AG10803 (cell line): ENCODE measurements around the gene RNF166.

Source experiments
- DNase-seq: peaks from one replicate; pipeline ENCODE4 v3.0.0; 2010; ENCODE audit warnings: low read depth
- H3K4me3 ChIP-seq: 2 replicates; pipeline ENCODE4 v1.5.1; 2011; ENCODE audit warnings: mild to moderate bottlenecking, low read length, control low read depth
- TF ChIP-seq, protein P1 (sequence below): conservative IDR thresholded peaks from 2 replicates; pipeline ENCODE4 v1.5.1; 2011; ENCODE audit warnings: mild to moderate bottlenecking, low read length, control low read depth, inconsistent platforms

RNF166 gene

DNA sequence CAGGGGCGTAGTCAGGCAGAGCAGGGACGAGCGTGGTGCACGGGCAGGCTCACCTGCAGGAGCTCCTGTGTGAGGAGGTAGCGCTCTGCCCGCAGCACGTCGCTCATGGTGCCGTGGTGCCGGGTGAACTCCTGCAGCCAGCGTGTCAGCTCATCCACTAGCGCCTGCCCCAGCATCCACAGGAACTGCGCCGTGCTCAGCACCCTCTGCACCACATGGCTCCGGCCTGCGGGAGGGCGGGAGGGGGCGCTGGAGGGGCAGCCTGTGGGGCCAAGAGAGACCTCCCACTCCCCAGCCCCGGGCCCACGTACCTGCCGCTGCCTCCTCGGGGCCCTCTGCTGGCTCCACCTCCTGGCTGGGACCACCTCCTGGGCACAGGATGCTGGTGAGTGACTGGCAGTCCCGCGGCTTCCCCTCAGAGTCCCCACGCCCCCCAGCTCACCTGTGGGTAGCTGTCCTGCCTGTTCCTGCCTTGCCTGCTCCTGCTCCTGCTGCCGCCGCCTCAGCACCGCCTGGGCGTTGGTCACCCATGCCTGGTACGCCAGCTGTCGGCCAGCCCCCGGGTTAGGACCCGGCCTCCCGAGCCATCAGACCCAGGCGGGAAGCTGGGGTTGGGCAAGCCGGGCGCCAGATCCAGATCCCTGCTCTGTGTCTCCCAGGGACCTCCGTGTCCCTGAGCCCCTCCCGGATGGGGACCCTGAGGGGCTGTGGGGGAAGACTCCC lies 16.7 kb upstream of the RNF166 start:
- H3K4me3 ChIP-seq: no peak overlapping the region
- DNase-seq: no peak
- TF ChIP-seq, protein P1, sequence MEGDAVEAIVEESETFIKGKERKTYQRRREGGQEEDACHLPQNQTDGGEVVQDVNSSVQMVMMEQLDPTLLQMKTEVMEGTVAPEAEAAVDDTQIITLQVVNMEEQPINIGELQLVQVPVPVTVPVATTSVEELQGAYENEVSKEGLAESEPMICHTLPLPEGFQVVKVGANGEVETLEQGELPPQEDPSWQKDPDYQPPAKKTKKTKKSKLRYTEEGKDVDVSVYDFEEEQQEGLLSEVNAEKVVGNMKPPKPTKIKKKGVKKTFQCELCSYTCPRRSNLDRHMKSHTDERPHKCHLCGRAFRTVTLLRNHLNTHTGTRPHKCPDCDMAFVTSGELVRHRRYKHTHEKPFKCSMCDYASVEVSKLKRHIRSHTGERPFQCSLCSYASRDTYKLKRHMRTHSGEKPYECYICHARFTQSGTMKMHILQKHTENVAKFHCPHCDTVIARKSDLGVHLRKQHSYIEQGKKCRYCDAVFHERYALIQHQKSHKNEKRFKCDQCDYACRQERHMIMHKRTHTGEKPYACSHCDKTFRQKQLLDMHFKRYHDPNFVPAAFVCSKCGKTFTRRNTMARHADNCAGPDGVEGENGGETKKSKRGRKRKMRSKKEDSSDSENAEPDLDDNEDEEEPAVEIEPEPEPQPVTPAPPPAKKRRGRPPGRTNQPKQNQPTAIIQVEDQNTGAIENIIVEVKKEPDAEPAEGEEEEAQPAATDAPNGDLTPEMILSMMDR: no peak

DNA sequence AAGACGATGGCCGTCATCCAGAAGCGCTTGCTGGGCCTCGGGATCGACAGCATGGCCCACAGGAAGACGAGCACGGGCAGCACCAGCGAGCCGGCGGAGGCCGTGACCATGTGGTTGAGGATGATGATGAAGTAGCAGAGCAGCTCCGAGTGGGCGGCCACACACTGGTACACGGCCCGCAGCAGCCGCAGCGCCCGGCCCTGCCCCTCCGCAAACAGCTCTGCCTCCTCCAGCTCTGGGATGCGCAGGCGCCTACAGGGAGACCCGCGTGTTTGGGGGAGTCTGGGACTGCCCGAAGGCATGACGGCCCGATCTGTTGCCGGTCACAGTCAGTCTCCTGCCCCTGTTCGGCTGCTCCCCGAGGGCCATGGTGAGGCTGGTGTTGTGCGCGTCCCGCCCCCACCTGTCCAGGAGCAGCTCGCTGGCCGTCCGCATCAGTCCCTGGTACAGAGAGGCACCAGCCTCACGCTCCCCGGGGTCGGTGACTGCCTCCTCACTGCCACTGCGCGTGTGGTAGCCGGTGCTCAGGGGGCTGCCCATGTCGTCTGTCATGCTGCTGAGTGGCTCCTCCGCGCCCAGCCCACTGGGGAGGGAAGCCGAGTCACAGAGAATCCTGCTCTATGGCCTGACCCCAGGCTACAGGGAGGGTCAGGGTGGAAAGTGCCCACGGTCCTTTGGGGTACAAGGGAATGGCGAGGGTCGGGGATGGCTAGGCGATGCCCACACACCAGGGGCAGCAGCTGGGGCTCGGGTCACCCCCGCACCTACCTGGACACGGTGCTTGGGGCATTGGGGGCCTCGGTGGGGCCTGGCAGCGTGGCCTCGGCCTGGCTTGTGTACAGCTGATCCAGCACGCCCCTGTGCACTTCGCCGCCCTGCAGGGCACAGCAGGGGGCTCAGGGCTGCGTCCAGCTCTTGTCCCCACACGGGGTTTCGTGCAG lies 15.9 kb upstream of the RNF166 start:
- H3K4me3 ChIP-seq: no peak overlapping the region
- TF ChIP-seq, protein P1: no peak
- no peak for DNase-seq

DNA sequence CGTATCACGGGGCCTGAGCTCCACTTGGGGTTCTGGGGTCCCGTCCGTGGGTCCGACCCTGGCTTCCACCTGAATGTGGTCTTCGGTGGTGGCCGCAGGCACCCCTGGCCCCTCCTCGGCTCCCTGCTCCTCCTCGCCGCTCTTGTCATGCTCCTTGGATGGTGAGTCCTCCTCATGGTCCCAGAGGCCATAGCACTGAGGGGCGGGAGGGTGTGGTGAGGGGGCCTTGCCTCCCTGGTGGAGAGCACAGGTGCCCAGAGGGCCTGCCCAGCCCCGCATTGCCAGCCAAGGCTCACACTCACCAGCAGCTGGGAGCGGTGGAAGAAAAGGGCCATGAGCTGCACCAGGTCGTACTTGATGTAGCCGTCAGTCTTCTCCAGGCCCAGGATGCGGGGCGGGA lies 15.0 kb upstream of the RNF166 start:
- TF ChIP-seq, protein P1: no peak
- no peak for DNase-seq
- no peak overlapping the region for H3K4me3 ChIP-seq

DNA sequence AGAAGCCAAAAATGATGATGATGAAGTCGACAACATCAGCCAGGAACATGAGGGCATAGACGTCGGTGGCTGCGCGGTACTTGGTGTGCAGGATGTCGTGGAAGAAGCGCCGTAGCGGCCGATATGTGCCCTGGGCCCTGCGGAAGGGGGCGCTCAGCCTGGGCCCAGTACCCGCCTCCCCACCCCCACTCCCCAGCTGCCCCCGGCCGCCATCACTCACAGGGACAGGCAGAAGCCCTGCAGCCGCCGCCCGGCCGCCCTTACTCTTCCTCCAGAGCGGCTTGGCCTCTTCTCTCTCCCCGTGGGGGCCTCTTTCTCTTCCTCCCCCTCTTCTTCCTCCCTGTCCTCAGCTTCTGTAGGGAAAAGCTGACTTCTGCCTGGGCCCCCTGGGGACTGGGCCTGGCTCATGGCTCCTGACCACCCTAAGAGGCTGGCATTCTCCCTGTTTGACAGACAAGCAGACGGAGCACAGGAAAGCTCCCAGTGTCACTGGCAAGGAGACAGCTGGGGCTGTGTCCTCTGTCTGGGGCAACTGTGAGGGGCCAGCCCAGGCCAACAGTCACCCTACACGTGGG lies 14.3 kb upstream of the RNF166 start:
- no peak for DNase-seq
- H3K4me3 ChIP-seq: no peak overlapping the region
- TF ChIP-seq, protein P1: no peak

DNA sequence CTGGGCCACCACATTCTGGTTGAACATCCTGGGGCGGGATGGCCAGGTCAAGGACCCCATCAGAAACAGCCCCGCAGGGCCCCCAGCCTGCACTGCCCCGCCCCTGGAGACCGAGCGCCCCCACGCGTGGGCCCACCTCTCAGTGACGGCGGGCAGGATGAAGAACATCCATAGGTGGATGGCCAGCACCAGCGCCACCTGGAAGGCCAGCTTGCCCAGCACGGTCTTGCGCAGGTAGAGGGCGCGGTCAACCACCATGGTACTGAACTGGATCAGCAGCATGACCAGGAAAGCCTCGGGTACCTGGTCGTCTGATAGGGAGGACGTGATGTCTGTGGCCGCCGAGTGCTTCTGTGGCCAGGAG lies 13.7 kb upstream of the RNF166 start:
- TF ChIP-seq, protein P1: no peak
- no peak for DNase-seq
- no peak overlapping the region for H3K4me3 ChIP-seq

DNA sequence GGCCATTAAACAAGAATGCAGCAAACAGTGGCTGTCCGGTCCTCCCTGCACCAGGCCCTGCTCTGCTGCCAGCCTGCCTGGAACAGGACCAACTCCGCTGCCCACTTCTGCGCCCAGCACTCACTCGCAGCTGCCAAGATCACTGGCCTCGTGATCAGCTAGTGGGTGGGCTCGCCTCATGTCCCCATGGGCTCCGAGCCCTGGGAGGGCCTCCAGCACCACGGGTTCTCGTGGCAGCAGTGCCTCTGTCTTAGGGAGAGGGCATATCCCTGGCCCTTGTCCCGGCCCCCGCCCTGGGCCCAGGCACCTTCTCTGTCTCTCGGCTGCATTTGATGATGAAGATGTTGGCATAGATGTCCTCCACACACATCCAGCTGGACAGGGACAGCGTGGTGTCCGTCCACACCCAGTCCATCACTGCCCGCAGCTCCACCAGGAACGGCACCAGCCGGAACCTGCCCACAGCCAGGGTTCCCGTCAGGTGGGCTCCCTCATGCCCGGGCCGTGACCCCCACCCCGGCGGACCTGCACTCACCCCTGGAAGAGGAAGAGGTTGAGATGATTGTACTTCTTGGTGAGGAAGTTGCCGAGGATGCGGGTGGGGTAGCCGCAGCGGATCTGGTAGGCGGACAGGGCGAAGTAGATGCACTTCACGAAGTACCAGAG lies 13.2 kb upstream of the RNF166 start:
- no peak for DNase-seq
- no peak overlapping the region for H3K4me3 ChIP-seq
- TF ChIP-seq, protein P1: no peak
